Endothelial cell of umbilical vein (primary cell): Measurements from ENCODE around the gene HIRA. TPM values are rescaled to one million over a fixed set of nuclear protein-coding genes. Genes with fewer than 3 reads are reported as not detected.

Experiments
- BruUV-seq: library from RNA; stranded (reverse); fragments of 400-500 nt; replicated peaks from 2 replicates; lab custom pipeline; 2021; lab: Mats Ljungman, UMichigan
- CTCF ChIA-PET: fragments of 300-600, 350-600 bp; sonication (Branson Sonifier 250); formaldehyde crosslinking; loops from one replicate; lab custom pipeline; 2021; ENCODE audit warnings: antibody characterized with exemption, inconsistent platforms; lab: Charles Lee
- POLR2A ChIA-PET: fragments of 300-600, 350-600 bp; sonication (Branson Sonifier 250); formaldehyde crosslinking; loops from one replicate; lab custom pipeline; 2021; ENCODE audit warnings: antibody characterized with exemption, inconsistent platforms; lab: Charles Lee
- DNase-seq: peaks from one replicate; pipeline ENCODE4 v3.0.0-alpha.2; 2011; ENCODE audit warnings: low read depth, low spot score
- FAIRE-seq: peaks from 2 replicates; lab custom pipeline; 2011; peaks lifted over from hg19 to GRCh38; lab: Jason Lieb, UNC
- H2AFZ ChIP-seq: 2 replicates; pipeline ENCODE4 v1.6.0; 2012; ENCODE audit warnings: low read depth, low read length, control low read depth, inconsistent platforms
- H3K27ac ChIP-seq: 2 replicates; pipeline ENCODE4 v1.5.1; 2011; ENCODE audit warnings: low read depth, mild to moderate bottlenecking, control low read depth, low read length, moderate library complexity; ENCODE audit not compliant: insufficient read depth
- H3K27me3 ChIP-seq, 2 experiments: 2 replicates each; pipeline versions ENCODE4 v1.6.0 to v1.6.1; 2011; ENCODE audit warnings: low read length in 2 of 2, mixed read lengths in 1 of 2; ENCODE audit not compliant: control insufficient read depth in 2 of 2, insufficient read depth in 2 of 2
- H3K36me3 ChIP-seq, 2 experiments: 2 replicates in 1 of 2; 3 replicates in 1 of 2; pipeline ENCODE4 v1.5.1; 2011; ENCODE audit warnings: low read length in 2 of 2, mild to moderate bottlenecking in 1 of 2, moderate library complexity in 1 of 2; ENCODE audit not compliant: control insufficient read depth in 2 of 2, insufficient read depth in 2 of 2; ENCODE audit errors: extremely low read depth in 1 of 2
- H3K4me1 ChIP-seq: 3 replicates; pipeline ENCODE4 v1.5.1; 2011; ENCODE audit warnings: mild to moderate bottlenecking, low read length; ENCODE audit not compliant: control insufficient read depth, insufficient read depth; ENCODE audit errors: extremely low read depth
- H3K4me2 ChIP-seq: 2 replicates; pipeline ENCODE4 v1.6.1; 2011; ENCODE audit warnings: low read length, control low read depth, mixed read lengths; ENCODE audit not compliant: insufficient read depth
- H3K4me3 ChIP-seq, 3 experiments: fragments of 200-600 bp in 1 of 3; sonication (generic), shearing (Covaris generic) in 1 of 3; replicated peaks in 1 of 3; 2 replicates each; pipeline ENCODE4 v1.5.1; 2011 to 2016; ENCODE audit warnings: control low read depth in 3 of 3, low read length in 3 of 3, mild to moderate bottlenecking in 2 of 3, inconsistent platforms in 1 of 3, low read depth in 1 of 3, moderate library complexity in 1 of 3; ENCODE audit not compliant: insufficient read depth in 1 of 3
- H3K79me2 ChIP-seq: 2 replicates; pipeline ENCODE4 v1.6.0; 2012; ENCODE audit warnings: low read length, inconsistent platforms; ENCODE audit not compliant: control insufficient read depth, insufficient read depth
- H3K9ac ChIP-seq: replicated peaks from 2 replicates; pipeline ENCODE3; 2011; ENCODE audit warnings: low read length, control low read depth; ENCODE audit not compliant: insufficient read depth; ENCODE audit errors: extremely low read depth
- H3K9me1 ChIP-seq: replicated peaks from 3 replicates; pipeline ENCODE4 v1.6.0; 2011; ENCODE audit warnings: mild to moderate bottlenecking, low read length; ENCODE audit not compliant: control insufficient read depth, insufficient read depth; ENCODE audit errors: extremely low read depth
- H3K9me3 ChIP-seq: replicated peaks from 2 replicates; pipeline ENCODE4 v1.5.1; 2012; ENCODE audit warnings: low read length, inconsistent platforms; ENCODE audit not compliant: control insufficient read depth, insufficient read depth
- H4K20me1 ChIP-seq: replicated peaks from 2 replicates; pipeline ENCODE3; 2011; ENCODE audit warnings: mild to moderate bottlenecking, low read length; ENCODE audit not compliant: control insufficient read depth, insufficient read depth; ENCODE audit errors: extremely low read depth
- CTCF ChIP-seq, 2 donors: IDR thresholded peaks; 1 replicate in 1 of 2; 2 replicates in 1 of 2; pipeline ENCODE4 v1.5.1; 2011; ENCODE audit warnings: low read length in 2 of 2, mild to moderate bottlenecking in 2 of 2, moderate library complexity in 2 of 2, control low read depth in 1 of 2, inconsistent platforms in 1 of 2, low read depth in 1 of 2; ENCODE audit not compliant: insufficient read depth in 1 of 2; ENCODE audit errors: extremely low read depth in 1 of 2
- EZH2 ChIP-seq: IDR thresholded peaks from 2 replicates; pipeline ENCODE4 v1.6.1; 2012; ENCODE audit warnings: borderline replicate concordance, low read depth, mild to moderate bottlenecking, moderate library complexity, low read length, inconsistent platforms; ENCODE audit not compliant: severe bottlenecking
- FOS ChIP-seq: IDR thresholded peaks from 2 replicates; pipeline ENCODE4 v1.6.1; 2011; ENCODE audit warnings: mild to moderate bottlenecking, low read length, moderate library complexity, borderline replicate concordance; ENCODE audit not compliant: insufficient read depth
- GATA2 ChIP-seq: IDR thresholded peaks from 2 replicates; pipeline ENCODE4 v1.7.0; 2011; ENCODE audit warnings: low read depth, mild to moderate bottlenecking, moderate library complexity, mixed read lengths, low read length; ENCODE audit not compliant: insufficient read length, insufficient read depth
- JUN ChIP-seq: IDR thresholded peaks from 2 replicates; pipeline ENCODE4 v1.6.1; 2011; ENCODE audit warnings: borderline replicate concordance, low read depth; ENCODE audit not compliant: insufficient read length, insufficient read depth
- MYC ChIP-seq: IDR thresholded peaks from one replicate; pipeline ENCODE4 v1.6.1; 2011; ENCODE audit warnings: mild to moderate bottlenecking, low read depth, low read length
- POLR2A ChIP-seq: IDR thresholded peaks from 2 replicates; pipeline ENCODE4 v1.6.1; 2012; ENCODE audit warnings: low read depth, mild to moderate bottlenecking, control low read depth, low read length
- POLR2AphosphoS5 ChIP-seq: IDR thresholded peaks from 2 replicates; pipeline ENCODE4 v1.6.1; 2012; ENCODE audit warnings: low read depth, mild to moderate bottlenecking, control low read depth, low read length, moderate library complexity; ENCODE audit not compliant: insufficient read depth
- dilution Hi-C: fragments of 300-500 bp; cut with MboI; formaldehyde crosslinking; loops from one replicate; pipeline ENCODE4 v1.15.0; 2019; ENCODE audit warnings: low sequenced_read_pairs; ENCODE audit not compliant: extremely low pct_ligation_motif_present
- intact Hi-C: fragments of 100-400 bp; cut with micrococcal nuclease; formaldehyde crosslinking; loops from one replicate; pipeline ENCODE4 v1.10.0; 2022
- polyA plus RNA-seq, 4 experiments: library from polyadenylated mRNA; depleted of rRNA in 3 of 4; stranded (reverse) in 3 of 4; unstranded in 1 of 4; fragments of >200 nt; gene quantifications; 2 replicates each; pipeline versions ENCODE4 v1.2.1 to v1.2.3, GENCODE V29; 2011 to 2012; ENCODE audit warnings: missing spikeins in 1 of 4
- total RNA-seq: library from RNA; stranded (reverse); gene quantifications from 2 replicates; pipeline ENCODE4 v1.2.3, GENCODE V29; 2021
- TF ChIP-seq, protein P1 (sequence below): IDR thresholded peaks from 2 replicates; pipeline ENCODE4 v1.6.1; 2011; ENCODE audit not compliant: insufficient read depth, insufficient read length

The HIRA gene
- total and polyA plus RNA-seq, 2 donors (not counting 3 experiments of a cell fraction or from before 2014, with no cell fraction given), result 17.3 to 27.7 TPM

GRCh38 chr22:19355413-19356157 lies 75.9 kb downstream of the HIRA start:
- intact Hi-C loops, result no loop called here
- no peaks in the 10 kb centered on the region for H3K9me3 ChIP-seq
- H3K9me1 ChIP-seq, result no peaks in the 10 kb centered on the region
- BruUV-seq, result no TSS peak
- H3K27ac ChIP-seq, result no peak overlapping the region
- TF ChIP-seq, protein P1, sequence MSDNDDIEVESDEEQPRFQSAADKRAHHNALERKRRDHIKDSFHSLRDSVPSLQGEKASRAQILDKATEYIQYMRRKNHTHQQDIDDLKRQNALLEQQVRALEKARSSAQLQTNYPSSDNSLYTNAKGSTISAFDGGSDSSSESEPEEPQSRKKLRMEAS, result no peak
- no peak for TF ChIP-seq POLR2AphosphoS5
- no peak for TF ChIP-seq CTCF (IDR thresholded peaks at IDR 0.05; ENCODE audit: extremely low read depth in 1 of 2, insufficient read depth in 1 of 2, low read depth in 1 of 2, low read length in 2 of 2)
- TF ChIP-seq JUN, result no peak
- no peak for TF ChIP-seq FOS
- TF ChIP-seq POLR2A, result no peak
- TF ChIP-seq MYC, result no peak
- TF ChIP-seq GATA2, result no peak
- TF ChIP-seq EZH2, result no peak
- ChIA-PET CTCF (interaction anchor here (1.7 kb wide), 1 partner anchor 176 kb away, joined by 6 read pairs; the partner anchor contains the start of gene SLC25A1), POLR2A (no interaction called here)
- FAIRE-seq, result no peak
- H3K27me3 ChIP-seq, result no peaks in the 10 kb centered on the region
- no peak overlapping the region for H3K4me3 ChIP-seq
- dilution Hi-C loops, result no loop called here
- no peaks in the 10 kb centered on the region for H4K20me1 ChIP-seq
- H3K4me2 ChIP-seq, result no peak overlapping the region
- no peak overlapping the region for H3K9ac ChIP-seq
- H2AFZ ChIP-seq, result no peak overlapping the region
- peaks cover 30 to 61% of the 10 kb centered on the region in 2 experiments for H3K36me3 ChIP-seq
- no peaks in the 10 kb centered on the region for H3K4me1 ChIP-seq
- DNase-seq, result no peak
- H3K79me2 ChIP-seq, result no peaks in the 10 kb centered on the region
